Measurements from ENCODE around the gene TEKT2.

Gene TEKT2, protein sequence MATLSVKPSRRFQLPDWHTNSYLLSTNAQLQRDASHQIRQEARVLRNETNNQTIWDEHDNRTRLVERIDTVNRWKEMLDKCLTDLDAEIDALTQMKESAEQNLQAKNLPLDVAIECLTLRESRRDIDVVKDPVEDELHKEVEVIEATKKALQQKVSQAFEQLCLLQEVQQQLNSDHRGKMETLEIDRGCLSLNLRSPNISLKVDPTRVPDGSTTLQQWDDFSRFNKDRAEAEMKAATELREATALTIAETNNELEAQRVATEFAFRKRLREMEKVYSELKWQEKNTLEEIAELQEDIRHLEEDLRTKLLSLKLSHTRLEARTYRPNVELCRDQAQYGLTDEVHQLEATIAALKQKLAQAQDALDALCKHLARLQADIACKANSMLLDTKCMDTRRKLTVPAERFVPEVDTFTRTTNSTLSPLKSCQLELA

DNA sequence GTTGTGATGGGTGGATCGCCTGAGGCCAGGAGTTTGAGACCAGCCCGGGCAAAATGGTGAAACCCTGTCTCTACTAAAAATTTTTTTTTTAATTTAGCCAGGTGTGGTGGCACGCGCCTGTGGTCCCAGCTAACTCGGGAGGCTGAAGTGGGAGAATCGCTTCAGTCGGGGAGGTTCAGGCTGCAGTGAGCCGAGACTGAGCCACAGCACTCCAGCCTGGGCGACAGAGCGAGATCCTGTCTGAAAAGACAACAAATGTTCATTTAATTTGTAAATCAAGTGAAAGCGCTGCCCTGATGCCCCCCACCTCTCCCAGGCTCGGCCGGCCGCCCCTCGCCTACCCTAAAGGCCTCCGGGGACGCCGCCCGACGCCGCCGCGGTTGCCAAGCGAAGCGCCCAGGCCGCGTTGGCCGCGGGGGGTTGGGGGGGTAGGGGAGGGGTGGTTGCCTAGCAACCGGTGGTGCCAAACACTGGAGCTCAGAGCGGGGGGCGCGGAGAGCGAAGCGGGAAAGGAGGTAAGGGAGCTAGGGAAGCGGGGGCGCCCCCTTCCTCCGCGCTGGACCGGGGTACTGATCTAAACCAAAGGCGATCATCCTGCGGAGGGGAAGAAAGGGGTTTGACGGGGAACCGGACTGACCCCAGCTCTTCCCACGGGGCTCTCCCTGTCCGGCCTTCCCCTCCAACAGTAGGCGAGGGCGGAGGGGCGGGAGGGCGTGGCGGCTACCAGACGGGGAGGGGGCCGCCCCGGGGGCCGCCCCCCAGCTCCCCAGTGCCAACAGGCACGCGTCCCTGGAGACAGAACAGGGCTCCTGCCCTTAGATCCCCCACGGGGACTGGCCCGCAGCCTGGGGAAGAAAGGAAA lies at the start of gene TEKT2:
TEKT2 (plus strand) TSS at position 460 of the 862 bp plus-strand sequence. CDS start 828 bp downstream, outside the sequence.
- DNase-seq, result no peak

DNA sequence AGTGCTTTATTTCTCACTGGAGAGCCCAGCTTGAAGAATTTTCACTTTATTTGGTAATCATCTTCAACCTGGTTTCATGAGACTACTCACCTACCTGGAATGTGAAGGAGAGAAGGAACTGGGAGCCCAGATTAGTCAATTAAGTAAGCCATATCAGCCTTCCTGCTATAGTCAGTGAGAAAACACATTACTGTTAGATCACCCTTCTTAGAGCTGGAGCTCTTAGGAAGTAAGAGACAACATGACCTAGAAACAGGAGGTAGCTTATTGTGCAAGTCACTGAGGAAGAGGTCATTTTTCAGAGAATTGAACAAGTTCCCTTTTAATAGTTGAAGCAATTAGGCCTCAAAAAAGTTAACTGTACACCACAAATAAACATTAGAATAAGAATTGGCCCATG lies 49.2 kb upstream of the TEKT2 start:
- DNase-seq, result no peak

DNA sequence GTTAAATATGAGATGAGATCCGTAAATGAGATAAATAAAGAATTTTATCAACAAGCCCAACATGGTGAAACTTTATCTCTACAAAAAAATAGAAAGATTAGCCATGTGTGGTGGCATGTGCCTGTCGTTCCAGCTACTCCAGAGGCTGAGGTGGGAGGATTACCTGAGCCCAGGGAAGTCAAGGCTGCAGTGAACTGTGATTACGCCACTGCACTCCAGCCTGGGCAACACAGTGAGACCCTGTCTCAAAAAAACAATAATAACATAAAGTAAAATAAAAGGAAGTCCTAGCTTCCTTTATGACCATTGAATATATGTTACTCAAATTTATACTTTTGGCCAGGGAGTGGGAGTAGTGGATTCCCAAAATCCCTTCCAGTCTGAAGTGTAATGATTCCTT lies 48.7 kb upstream of the TEKT2 start:
- no peak for DNase-seq

DNA sequence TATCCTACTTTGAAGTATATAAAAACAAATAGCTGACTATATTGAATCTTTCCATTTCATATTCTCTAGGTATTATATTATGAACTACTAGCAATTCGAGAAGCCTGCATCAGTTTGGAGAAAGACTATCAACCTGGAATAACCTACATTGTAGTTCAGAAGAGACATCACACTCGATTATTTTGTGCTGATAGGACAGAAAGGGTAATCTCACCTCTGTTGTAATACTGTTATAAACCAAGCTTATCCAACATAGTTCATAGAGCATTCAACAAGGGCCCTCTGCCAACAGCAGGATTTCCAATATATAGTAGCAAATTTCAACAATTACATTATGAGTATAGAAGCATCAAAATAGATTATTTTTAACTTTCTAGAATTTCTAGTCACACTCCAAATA lies 43.7 kb upstream of the TEKT2 start:
- DNase-seq, result no peak

DNA sequence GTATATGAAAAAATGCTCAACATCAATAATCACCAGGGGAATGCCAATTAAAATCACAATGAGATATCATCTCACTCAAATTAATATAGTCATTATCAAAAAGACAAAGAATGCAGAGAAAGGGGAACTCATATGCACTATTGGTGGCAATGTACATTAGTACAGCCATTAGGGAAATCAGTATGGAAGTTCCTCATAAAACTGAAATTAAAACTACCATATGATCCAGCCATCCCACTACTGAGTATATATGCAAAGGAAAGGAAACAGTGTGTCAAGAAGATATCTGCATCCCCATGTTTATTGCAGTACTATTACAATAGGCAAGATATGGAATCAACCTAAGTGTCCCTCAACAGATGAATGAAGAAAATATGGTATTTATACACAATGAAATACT lies 32.1 kb upstream of the TEKT2 start:
- DNase-seq, result no peak

DNA sequence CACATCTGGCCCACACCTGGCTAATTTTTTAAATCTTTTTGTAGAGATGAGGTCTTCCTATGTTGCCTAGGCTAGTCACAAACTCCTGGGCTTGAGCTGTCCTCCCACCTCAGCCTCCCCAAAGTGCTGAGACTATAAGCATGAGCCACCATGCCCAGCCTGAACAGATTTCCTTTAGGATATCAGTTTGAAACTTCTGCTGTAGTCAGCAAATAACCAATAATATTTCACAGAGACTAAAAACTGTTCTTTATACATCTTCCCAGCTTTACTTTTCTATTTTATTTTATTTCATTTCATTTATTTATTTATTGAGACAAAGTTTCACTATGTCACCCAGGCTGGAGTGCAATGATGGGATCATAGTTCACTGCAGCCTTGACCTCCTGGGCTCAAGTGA lies 29.9 kb upstream of the TEKT2 start:
- DNase-seq, result no peak

DNA sequence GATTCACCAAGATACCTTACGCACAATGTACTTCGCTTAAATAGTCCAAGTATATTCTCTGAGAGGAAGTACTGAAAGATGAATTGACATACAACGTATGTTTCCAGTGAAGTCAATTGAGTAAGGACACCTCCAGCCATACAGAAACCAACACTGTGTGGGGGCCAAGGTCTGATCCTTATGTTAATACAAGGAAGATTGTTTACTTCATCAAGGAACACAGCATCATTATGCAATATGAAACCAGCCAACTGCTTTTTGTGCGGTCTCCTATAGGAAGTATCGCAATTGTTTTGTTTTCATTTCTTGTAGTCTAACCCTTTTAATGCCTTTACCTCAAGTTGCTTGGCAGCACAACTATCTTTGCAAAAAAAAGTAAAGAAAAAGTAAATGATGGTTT lies 28.2 kb upstream of the TEKT2 start:
- DNase-seq, result no peak

DNA sequence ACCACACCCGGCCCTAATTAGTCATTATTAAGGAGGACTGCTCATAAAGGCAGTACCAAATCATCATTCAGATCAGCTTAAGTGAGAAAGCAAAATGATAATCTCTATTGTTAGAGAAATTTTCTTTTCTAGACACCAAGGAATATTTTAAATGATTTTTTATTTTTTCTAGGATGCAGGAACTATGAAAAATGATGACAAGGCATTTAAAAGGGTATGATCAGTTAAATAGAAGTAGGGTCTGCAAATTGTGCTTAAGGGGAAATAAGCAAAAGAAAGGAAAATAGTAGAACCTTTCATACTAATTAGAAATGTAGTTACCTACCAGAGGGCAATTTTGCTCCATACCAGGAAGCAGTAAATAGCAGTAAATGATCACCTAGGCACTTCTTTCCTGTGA lies 21.6 kb upstream of the TEKT2 start:
- no peak for DNase-seq

DNA sequence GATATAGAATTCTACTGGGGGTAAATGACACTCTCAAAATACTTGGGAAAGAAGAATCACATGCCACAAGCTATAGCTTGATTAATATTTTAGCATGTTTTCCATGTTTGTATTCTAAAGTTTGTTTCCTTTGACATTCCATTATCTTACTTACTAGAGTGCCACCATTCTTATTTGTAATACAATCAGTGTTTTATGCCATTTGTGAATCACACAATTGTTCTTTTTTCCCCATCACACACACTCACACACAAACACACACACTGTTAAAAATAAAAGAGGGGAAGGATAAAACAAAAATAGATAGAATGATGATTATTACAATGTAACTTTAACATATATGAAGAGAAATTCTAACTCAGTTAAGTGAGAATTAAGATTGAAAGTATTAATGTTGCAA lies 16.0 kb upstream of the TEKT2 start:
- DNase-seq, result no peak

DNA sequence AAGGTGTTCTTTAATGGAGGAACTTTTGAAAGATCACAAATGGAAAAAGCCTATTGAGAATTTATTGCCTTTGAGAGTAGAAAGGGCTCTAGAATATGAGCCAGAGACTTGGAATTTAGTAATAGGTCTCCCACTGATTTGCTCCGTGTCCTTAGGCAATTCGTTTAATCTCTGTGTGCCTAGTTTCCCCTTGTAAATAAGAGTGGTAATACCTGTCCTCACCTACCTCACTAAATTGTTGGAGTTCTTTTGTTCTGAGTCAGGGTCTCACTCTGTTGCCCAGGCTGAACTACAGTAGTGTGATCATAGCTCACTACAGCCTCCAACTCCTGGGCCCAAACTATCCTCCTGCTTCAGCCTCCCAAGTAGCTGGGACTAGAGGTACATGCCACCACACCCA lies 15.0 kb upstream of the TEKT2 start:
- no peak for DNase-seq

DNA sequence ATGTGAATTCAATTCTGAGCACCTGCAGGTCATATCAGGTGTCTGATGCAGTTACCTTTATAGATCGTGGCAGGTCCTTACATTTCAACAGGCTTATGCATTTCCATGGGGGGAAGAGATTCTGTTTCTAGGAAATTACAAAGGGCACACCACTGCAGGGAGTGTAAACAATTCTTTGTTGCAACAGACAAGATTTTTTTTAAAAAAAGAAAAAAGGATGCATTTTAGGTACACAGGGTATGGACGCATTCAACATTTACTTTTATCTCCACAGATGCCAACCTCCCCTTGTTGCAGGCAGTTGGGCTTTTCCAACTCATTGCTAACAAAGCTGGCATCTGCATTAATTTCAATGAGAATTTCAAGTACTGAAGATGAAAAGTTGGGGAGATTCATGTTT lies 13.5 kb upstream of the TEKT2 start:
- no peak for DNase-seq

DNA sequence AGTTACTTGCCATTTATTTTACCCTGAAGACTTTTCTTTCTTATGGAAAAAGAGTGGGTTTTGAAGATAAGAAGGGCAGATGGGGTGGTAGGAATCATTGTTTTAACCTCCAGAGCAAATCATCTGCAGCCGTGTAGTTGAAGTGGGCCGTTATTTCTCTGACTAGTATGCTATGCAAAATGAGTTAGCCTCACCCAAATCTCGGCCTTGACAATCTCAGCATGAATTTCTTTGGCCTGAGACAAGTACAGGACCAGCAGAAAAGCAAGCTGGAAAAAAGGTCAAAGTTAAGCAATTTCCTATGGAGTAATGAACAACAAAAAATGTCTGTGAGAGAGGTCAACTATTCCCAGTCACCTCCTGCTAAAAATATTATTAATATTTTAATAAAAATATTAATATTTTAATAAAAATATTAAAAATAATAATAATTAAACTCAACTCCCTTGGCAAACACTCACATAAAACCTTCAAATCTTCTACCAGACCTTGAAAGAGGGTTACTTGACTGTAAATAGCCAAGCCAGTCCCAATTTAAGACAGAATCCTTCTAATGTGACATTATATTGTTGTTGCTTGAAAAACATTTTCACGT lies 6.8 kb upstream of the TEKT2 start:
- no peak for DNase-seq

DNA sequence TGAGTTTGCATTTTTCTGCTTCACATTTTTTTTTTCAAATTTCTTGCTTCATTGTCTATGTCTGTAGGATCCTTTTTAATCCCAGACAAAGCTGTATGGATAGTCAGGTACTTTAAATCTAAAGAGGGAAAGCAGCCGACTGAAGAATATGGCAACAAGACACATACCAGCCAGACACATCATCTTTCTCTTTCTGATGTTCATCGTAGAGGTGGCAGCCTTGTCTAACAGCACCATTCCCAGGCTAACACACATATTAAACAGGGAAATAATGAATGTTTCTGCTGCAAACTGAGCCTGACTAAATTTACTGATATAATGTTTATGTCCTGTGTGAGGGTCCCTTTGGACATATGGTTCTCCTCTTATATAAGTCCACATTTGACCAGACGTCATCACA lies 3.7 kb upstream of the TEKT2 start:
- DNase-seq, result no peak

DNA sequence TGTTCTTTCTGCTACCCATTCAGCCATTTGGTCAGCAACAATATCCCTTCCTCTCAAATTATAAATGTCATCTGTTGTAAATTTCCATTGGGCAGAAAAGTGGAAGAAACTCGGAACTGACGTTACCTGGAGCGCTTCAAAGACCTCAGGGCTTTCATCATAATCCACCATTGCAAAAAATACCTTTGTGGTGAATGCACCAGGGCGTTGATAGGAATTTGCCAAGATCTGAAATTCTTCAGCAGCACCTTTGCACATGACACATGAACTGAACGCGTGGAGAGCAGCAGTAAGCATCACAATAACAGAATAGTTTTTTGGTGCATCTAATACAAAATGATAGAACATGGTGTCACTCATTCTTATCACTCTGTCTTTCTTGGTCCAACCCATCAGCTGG lies 3.1 kb upstream of the TEKT2 start:
- DNase-seq, result no peak

DNA sequence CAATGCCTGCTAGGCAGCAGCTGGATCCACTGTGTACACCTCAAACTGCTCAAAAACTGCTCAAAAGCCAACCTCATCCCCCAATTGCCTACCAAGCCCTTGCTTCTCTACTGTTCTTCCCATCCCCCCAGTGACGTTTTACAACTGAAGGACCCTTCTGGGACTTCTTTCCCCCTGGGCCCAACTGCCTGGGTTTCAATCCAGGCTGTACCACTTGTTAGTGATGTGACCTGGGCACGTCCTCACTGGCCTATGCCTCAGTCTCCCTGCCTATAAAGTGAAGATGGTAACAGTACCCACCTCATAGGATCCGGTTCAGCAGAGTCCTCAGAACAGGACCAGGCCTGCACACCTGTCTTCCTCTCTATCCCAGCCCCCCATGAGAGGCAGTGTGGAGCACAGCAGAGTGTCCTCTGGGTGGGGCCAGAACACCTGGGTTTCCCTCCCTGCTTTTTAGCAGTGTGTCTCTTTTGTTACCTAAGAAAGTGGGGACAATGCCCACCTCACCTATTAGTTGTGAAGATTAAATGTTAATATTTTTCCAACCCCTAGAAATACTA lies 1.9 kb upstream of the TEKT2 start:
- DNase-seq, result no peak

DNA sequence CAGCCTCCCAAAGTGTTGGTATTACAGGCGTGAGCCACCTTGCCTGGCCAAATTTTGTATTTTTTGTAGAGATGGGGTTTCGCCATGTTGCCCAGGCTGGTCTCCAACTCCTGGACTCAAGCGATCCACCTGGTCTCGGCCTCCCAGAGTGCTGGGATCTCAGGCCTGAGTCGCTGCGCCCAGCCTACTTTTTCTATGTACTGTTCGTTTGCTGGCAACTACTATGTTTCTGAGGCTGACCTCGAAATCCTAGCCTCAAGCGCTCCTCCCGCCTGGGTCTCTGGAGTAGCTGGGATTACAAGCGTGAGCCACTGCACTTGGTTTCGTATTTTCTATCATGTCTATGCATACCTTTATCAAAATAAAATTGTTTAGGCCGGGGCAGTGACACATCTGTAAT lies 675 bp upstream of the TEKT2 start:
- DNase-seq, result no peak

DNA sequence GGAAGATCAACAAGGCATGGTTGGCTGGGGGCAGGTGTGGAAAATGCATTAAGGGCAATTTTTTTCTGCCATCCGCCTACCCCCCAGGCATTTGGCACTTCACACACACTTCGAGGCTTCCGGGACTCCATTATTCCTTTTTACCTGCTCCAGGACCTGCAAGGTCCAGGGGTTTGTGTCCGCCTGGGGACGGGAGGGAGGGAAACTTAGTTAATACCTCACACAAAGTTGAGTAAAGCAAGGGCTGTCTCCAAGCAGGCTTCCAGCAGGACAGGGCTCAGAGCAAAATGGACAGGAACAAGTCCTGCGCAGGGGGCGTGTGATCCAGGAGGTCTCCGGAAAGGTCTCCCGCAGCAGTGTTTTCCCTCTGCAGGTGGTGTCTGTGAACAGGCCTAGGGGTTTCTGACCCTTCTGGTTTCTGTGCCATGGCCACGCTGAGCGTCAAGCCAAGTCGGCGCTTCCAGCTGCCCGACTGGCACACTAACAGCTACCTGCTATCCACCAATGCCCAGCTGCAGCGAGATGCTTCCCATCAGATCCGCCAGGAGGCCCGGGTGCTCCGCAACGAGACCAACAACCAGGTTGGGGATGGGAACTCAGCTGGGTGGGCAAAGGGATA lies 712 bp downstream of the TEKT2 start:
- DNase-seq, result no peak

DNA sequence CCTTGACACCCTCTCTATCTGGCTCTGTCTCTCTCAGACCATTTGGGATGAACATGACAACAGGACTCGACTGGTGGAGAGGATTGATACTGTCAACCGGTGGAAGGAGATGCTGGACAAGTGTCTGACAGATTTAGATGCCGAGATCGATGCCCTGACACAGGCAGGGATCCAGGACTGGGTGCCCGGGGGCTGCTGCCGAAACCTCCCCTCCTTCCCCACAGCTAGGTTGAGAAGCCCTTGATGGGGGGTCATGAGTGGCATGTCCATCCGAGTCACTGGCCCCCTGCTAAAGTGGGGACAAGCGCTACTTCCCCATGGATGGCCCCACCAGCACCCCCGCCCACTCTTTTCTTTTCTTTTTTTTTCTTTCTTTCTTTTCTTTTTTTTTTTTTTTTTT lies 1.2 kb downstream of the TEKT2 start:
- no peak for DNase-seq

DNA sequence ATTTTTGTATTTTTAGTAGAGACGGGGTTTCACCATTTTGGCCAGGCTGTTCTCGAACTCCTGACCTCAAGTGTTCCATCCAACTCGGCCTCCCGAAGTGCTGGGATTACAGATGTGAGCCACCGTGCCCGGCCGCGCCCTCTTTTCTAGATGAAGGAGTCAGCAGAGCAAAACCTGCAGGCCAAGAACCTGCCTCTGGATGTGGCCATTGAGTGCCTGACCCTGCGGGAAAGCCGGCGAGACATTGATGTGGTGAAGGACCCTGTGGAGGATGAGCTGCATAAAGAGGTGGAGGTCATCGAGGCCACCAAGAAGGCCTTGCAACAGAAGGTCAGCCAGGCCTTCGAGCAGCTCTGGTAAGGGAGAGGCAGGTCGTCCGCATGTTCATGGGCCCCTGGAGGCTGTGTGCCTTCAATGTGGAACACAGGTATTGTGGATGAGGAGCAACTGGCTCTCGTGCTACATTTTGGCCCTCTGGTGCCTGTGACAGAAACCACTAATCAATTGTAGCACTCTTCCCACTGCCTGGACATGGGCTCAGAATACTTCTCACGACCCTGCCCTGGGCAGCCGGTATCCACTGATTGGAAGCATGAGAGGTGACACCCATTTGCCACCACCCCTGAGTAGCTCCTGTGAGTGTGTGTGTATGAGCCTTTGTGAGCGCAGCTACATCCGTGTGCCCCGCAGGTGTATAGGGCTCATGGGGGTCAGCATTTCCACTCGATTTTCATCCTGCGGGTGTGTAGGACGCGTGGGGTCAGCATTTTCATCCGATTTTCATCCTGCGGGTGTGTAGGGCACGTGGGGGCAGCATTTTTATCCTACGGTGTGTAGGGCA lies 2.0 kb downstream of the TEKT2 start:
- no peak for DNase-seq

DNA sequence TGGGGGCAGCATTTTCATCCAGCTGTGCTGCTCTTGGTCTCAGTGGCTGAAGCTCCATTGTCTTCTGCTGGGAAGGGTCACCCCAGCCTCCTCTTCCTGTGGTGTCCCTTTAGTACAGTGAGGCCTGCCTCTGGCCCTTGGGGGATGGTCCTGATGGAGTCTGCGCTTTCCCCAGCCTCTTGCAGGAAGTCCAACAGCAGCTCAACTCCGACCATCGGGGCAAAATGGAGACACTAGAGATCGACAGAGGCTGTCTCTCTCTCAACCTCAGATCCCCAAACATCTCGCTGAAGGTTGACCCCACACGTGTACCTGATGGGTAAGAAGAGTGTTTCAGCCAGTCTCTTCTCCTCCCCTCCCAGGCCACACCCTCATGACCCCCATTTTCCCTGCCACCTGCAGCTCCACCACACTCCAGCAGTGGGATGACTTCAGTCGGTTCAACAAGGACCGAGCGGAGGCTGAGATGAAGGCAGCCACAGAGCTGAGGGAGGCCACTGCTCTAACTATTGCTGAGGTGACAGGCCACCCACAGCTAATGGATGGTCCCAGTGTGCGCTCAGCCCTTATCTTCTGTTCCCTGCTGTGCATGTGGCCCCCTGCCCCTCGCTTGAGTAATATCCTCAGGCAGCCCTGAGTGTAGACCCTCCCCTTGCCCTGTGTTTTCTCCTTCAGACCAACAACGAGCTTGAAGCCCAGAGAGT lies 2.8 kb downstream of the TEKT2 start:
- DNase-seq, result no peak
